Stimulated activated CD8-positive, alpha-beta memory T cell treated with anti-CD3 and anti-CD28 coated beads, Interleukin-4, amount 100 ng/mL, for 1 hour (primary cell): ENCODE data around the gene HAND1.

Experiments used
- DNase-seq, 2 donors: peaks; one replicate each; pipeline ENCODE4 v3.0.0-alpha.2; 2020; ENCODE audit warnings: low read depth in 2 of 2, low spot score in 1 of 2

HAND1 gene

DNA sequence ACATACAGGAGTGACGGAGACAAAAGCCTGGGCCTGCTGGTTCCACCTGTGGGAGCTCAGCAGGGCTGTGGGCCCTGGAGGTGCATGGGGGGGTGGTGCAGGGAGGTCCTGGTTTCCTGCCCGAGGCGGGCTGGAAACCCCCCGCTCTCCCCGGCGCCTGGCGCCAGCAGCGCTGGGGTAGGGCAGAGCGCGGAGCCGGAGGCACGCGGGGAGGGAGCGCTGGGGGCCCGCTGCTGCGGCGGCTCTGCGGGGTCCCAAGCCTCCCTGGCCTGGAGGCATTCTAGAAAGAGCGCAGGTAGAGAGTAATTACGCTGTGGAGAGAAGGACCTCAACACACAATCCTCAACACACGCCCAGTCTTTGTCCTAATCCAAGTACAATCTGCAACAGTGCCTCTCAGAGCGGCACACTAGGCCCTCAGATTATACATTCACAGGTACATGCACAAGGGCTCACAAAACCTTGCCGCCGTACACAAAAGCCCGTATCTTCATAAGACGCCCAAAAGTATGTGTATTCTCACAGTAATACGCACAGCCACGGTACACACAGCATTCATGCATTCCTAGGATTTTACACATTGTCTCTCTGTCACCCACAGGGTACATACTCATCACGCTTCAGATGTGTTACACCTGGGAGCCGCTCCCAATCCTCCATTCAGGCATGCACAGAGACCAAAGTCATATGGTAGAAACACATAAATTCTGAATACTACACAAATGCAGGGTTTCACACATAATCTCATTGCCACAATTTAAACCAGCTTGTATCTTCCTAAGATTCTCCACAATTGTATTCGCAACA is 2.1 kb upstream of the HAND1 start:
- no peak for DNase-seq

DNA sequence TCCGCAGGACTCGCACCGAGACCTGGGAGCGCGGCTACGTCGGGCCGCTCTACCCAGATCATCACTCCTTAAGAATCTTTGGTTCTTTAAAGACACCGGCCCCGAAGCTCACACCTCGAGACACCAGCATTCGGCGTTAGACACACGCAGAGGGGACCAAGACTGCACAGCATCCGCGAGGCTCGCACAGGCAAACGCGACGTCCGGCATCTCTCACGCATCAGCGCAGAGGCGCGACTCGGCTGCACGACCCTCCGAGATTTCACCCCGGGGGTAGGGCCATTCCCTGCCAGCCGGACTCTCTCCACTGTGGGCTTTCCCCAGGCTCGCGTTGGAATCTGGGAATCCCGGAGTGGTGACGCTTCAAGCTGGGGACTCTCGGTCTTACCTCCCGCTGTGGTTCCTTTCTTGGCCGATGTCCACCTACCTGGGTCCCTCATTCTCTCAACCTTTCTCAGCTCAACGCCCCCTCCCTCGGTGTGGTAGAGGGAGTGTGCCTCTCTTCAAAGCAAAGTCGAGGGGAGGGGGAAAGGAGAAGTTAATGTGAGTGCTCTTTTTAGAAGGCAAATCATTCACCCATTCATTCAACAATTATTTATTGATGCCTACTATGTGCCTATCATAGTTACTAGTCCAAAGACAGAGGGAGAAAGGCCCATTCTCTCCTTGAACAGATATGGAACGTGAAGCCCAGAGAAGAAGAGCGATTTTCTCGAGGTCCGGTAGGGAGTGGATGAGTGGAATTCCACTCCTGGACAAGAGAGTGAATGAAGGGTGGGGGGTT is 1.3 kb upstream of the HAND1 start:
- no peak for DNase-seq

- DNase-seq, result no peak
Measured at GRCh38 chr5:154478752-154479159, 729 bp upstream of the HAND1 start.

DNA sequence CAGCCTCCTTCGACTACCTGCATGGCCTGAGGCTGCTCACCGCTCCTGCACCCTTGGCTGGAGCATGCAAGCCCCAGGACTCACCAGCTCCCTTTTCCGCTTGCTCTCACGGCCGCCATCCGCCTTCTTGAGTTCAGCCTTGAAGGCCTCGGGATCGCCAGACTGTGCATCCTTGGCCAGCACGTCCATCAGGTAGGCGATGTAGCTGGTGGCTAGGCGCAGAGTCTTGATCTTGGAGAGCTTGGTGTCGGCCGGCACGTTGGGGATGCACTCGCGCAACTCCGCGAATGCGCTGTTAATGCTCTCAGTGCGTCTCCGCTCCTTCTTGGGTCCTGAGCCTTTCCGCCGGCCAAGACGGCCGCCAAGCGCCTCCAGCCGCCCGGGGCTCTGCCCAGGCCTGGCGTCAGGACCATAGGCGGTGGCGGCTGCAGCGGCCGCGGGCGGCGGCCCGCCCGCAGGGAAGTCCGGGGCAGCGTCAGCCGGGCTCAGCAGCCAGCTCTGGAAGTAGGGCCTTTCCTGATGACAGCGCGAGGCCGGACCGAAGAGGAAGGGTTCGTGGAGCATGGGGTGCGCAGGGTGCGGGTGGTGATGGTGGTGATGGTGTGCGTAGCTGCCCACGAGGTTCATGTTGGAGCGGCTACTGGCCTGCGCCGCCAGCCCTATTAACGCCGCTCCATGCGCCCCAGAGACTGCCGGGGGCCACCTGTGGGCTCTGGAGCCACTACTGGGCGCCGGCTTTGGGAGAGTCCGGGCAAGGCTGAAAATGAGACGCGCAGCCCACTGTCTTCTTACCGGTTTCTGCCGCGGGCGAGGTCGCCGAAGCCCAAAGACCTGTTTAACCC is 424 bp downstream of the HAND1 start:
- no peak for DNase-seq

- DNase-seq, result no peak
Measured at GRCh38 chr5:154476354-154477205, 1.4 kb downstream of the HAND1 start.

DNA sequence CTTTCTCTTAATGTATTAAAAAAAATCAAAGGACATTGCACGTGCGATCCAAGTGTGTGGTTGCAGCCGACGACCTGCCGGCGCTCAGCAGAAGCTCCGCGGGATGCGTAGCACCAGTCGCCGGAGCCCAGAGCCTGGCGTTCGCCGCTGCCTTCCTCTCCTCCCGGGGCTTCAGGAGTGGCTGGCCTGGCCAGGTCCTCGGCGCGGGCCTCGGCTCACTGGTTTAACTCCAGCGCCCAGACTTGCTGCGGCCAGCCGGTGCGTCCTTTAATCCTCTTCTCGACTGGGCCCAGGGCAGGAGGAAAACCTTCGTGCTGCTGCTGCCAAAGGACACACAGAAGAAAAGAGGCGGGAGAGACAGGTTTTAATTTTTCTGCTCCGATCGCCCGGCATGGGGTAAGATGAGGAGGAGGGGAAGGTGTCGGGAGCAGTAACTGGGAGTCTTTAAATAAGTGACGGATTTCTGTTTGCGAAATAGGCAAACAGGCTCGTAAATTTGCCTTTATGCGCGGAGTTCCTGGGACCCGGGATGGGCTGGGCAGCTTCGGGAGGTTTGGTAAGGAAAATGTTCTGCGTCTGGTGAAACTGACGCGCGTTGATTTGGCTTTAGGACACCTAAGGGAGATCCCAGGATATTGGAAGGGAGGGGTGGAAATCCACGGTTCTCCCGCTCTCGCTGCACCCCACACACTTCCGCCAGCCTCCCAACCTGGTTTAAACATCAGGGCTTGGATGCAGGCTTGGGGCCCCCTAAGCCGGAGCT is 2.3 kb downstream of the HAND1 start:
- no peak for DNase-seq

DNA sequence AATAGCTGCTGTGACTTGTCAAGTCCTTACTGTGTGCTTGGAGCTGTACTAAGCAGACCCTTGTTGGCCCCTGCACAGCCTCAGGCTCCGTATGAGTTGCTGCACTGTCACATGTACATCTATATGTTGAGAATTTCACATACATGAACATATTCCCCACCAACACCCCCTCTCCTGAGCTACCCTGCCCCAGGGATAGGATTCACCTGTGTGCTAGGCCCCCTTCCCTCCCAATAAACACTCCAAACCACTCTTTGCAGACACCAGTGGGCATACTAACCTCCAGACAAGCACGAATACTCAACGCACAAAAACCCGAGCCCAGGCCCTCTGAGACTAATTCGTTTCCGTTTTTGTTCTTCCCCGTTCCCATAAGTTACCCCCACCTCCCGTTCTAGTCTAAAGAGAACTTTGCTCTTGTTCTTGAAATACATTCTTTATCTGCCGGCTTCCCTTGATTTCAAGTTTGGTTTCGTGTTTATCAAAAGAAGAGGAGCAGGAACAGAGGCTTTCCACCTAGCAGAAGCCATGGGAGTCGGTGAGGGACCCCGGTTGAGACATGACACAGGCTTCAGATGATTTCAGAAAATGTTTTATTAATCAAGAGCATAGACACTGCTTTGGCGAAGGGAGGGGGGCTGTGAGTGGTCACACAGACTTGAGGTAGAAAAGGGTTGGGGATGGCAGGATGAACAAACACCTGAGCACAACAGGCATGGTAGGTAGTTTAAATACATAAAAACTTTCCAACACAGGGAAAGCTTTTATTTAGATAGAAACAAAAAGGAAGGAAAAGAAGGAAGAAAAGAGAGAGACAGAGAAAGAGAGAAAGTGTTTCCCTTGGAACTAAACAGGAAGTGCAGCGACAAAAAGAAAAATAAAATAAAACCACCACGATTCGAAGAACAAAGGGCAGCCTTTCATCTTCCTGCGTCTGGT is 3.4 kb downstream of the HAND1 start:
- DNase-seq, result no peak

GRCh38 chr5:154473581-154474283 is 4.3 kb downstream of the HAND1 start:
- no peak for DNase-seq

DNA sequence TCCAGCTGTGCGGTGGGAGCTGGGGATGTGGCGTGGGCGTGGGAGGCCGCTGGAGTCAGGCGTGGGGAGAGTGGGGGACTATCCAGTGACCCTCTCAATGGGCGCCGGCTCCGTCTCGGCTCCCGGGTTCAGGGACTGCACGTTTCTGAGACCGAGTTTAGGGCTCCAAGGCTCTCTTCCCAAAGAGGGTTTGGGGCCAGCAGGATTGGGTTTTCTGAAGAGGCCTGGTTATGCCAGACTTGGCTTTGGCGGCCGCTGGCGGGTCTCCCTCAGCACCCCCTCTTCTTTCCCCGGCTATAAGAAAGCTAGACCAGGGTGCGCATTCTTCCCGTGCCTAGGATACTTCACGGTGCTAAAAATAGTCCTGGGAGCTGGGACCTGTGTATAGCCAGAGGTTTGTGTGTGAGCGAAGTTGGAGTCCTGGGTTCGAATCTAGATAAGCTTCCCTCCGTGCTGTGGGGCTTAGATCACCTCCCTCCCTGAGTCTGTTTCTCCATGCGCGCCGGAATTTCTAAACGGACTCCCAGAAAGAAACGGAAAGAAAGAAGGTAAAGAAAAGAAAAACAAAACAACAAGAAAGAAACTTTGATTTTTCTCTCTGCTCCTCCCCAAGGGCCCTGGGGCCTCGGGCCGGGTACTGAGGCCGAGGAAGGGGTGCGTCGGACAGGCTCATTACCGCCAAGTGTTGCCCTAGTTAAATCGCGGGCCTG is 5.0 kb downstream of the HAND1 start:
- no peak for DNase-seq

- DNase-seq, result no peak
Measured at GRCh38 chr5:154470947-154471870, 6.8 kb downstream of the HAND1 start.

DNA sequence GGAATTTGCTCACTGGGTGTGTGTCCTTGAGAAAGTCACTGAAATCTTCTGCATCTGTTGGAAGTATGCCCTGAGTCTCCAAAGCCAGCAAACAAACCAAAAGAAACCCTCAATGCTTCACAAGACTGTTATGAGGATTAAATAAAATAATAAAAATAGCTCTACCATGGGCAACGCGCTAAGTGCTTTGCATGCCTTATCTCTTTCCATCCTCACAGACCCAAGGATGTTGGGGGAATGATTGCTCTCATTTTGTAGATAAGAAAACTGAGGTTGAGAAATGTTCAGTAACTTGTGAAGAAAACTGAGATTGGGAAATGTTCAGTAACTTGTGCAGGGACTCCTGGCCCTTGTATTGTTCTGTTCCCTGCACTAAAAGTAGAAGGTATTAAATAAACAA is 7.9 kb downstream of the HAND1 start:
- DNase-seq, result no peak

DNA sequence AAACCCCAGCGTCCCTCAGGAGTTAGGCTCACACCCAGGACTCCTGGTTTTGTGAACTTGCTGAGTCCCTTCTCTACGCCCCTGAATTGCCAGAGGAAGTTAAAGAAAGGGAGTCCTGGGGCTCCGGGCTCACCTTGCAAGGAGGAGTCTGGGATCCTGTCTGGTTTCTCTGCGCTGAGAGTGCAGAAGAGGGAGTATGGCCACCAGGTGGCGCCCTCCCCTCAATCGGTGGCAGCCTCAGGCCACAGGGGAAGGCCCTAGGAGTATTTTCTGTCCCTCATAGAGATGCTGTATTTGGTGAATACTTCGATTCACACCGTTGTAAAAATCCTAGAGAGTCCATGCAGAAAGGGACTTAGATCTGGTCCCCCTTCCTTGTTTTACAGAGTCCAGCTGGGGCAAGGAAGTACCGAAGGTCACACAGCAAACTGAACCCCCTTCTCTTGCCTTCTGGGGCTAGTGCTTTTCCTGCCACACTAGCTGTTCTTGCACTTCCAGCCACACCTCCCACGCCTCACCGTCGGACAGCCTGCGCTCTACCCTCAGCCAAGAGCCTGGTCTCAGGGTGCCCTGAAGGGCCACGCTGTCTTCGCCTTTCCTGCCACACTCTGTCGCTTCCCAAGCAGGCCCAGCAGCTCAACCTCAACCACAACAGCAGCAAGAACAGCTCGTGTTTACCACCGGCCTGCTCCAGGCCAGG is 10.2 kb downstream of the HAND1 start:
- DNase-seq, result peak; percentile 52 to 54

DNA sequence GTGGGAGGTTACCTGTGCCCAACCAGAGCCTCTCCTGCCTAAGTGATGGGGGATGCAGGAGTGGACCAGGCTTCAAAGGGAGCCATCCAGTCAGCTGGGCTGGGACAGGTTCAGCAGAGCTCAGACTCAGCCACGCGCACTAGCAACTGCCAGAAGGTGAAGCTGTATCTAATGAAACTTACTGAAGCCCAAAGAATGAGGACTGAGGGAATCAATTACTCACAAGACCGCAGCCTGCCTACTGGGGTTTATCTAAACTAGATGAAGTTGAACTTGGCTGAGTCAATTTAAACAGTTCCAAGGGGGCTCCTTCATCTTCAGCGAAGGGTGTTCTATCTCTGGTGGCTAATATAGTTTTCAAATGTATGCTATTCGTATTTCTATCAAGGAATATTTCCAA is 11.4 kb downstream of the HAND1 start:
- DNase-seq, result no peak

GRCh38 chr5:154466147-154466546 is 11.9 kb downstream of the HAND1 start:
- DNase-seq, result no peak

GRCh38 chr5:154465169-154465568 is 12.9 kb downstream of the HAND1 start:
- no peak for DNase-seq

- no peak for DNase-seq
Measured at GRCh38 chr5:154464438-154464837, 13.6 kb downstream of the HAND1 start.
